Mucosa of stomach (tissue), 1 donor: Measurements from ENCODE around the gene MAP3K13.
"Not testable (repeated sequence)": the region's sequence is repeated elsewhere in the genome, so short reads cannot be mapped to it uniquely, and the experiment has no call there.

Experiments
- H3K27me3 ChIP-seq: one replicate; pipeline ENCODE4 v1.7.0; 2013; ENCODE audit warnings: mild to moderate bottlenecking, low read length; ENCODE audit not compliant: control insufficient read depth, insufficient read depth
- H3K36me3 ChIP-seq: one replicate; pipeline ENCODE4 v1.7.0; 2013; ENCODE audit warnings: low read length; ENCODE audit not compliant: control insufficient read depth, insufficient read depth
- H3K4me1 ChIP-seq: one replicate; pipeline ENCODE4 v1.7.0; 2013; ENCODE audit warnings: mild to moderate bottlenecking, low read length; ENCODE audit not compliant: control insufficient read depth, insufficient read depth
- H3K4me3 ChIP-seq: one replicate; pipeline ENCODE4 v1.7.0; 2013; ENCODE audit warnings: low read length
- H3K9ac ChIP-seq: one replicate; pipeline ENCODE4 v1.7.0; 2013; ENCODE audit warnings: mild to moderate bottlenecking, low read length, moderate library complexity
- H3K9me3 ChIP-seq: one replicate; pipeline ENCODE4 v1.7.0; 2013; ENCODE audit warnings: mild to moderate bottlenecking, low read length, moderate library complexity; ENCODE audit not compliant: control insufficient read depth
- donor health status: Pancreatic carcinoma.

Gene MAP3K13

GRCh38 chr3:185405664-185406063 lies 42.7 kb downstream of the MAP3K13 start:
- Histone ChIP-seq H3K4me3 (no peak overlapping the region), H3K9ac (no peak overlapping the region), H3K36me3 (no peaks in the 10 kb centered on the region)

GRCh38 chr3:185406121-185406620 lies 43.2 kb downstream of the MAP3K13 start:
- Histone ChIP-seq H3K4me1 (peaks cover 7% of the 10 kb centered on the region), H3K4me3 (no peak overlapping the region), H3K9me3 (no peaks in the 10 kb centered on the region), H3K36me3 (no peaks in the 10 kb centered on the region), H3K27me3 (no peaks in the 10 kb centered on the region), H3K9ac (no peak overlapping the region)

More at GRCh38 chr3:185405664-185406063, 42.7 kb downstream of the MAP3K13 start:
- Histone ChIP-seq H3K9me3 (no peaks in the 10 kb centered on the region), H3K4me1 (peaks cover 7% of the 10 kb centered on the region), H3K27me3 (no peaks in the 10 kb centered on the region)

GRCh38 chr3:185409957-185410356 lies 47.0 kb downstream of the MAP3K13 start:
- Histone ChIP-seq H3K27me3 (no peaks in the 10 kb centered on the region), H3K9me3 (no peaks in the 10 kb centered on the region), H3K4me3 (no peak overlapping the region), H3K9ac (no peak overlapping the region), H3K36me3 (no peaks in the 10 kb centered on the region), H3K4me1 (no peaks in the 10 kb centered on the region)

GRCh38 chr3:185411133-185411532 lies 48.2 kb downstream of the MAP3K13 start:
- H3K4me1 ChIP-seq: no peaks in the 10 kb centered on the region

GRCh38 chr3:185416513-185416912 lies 53.6 kb downstream of the MAP3K13 start:
- no peak overlapping the region for H3K4me3 ChIP-seq
- H3K27me3 ChIP-seq: no peaks in the 10 kb centered on the region
- H3K4me1 ChIP-seq: peaks cover 7% of the 10 kb centered on the region
- no peaks in the 10 kb centered on the region for H3K36me3 ChIP-seq
- no peak overlapping the region for H3K9ac ChIP-seq
- no peaks in the 10 kb centered on the region for H3K9me3 ChIP-seq

More at GRCh38 chr3:185411133-185411532, 48.2 kb downstream of the MAP3K13 start:
- Histone ChIP-seq H3K27me3 (no peaks in the 10 kb centered on the region), H3K9ac (no peak overlapping the region), H3K36me3 (no peaks in the 10 kb centered on the region), H3K4me3 (no peak overlapping the region), H3K9me3 (no peaks in the 10 kb centered on the region)

- H3K9ac ChIP-seq, H3K9me3 ChIP-seq: not testable (repeated sequence)
- peaks cover 23% of the 10 kb centered on the region for H3K4me1 ChIP-seq
Measured at GRCh38 chr3:185418561-185418977, 55.6 kb downstream of the MAP3K13 start.

GRCh38 chr3:185420762-185421161 lies 57.8 kb downstream of the MAP3K13 start:
- Histone ChIP-seq H3K4me1 (peaks cover 24% of the 10 kb centered on the region), H3K9me3 (no peaks in the 10 kb centered on the region), H3K36me3 (no peaks in the 10 kb centered on the region), H3K27me3 (no peaks in the 10 kb centered on the region), H3K4me3 (no peak overlapping the region), H3K9ac (no peak overlapping the region)

More at GRCh38 chr3:185418561-185418977, 55.6 kb downstream of the MAP3K13 start:
- H3K36me3 ChIP-seq, H3K27me3 ChIP-seq, H3K4me3 ChIP-seq: not testable (repeated sequence)

- H3K9ac ChIP-seq: no peak overlapping the region
- H3K9me3 ChIP-seq: no peaks in the 10 kb centered on the region
Measured at GRCh38 chr3:185421577-185422232, 58.8 kb downstream of the MAP3K13 start.

GRCh38 chr3:185422677-185423076 lies 59.7 kb downstream of the MAP3K13 start:
- Histone ChIP-seq H3K27me3 (no peaks in the 10 kb centered on the region), H3K4me1 (peaks cover 24% of the 10 kb centered on the region), H3K9me3 (no peaks in the 10 kb centered on the region), H3K36me3 (no peaks in the 10 kb centered on the region), H3K9ac (no peak overlapping the region), H3K4me3 (no peak overlapping the region)

More at GRCh38 chr3:185421577-185422232, 58.8 kb downstream of the MAP3K13 start:
- Histone ChIP-seq H3K4me3 (no peak overlapping the region), H3K36me3 (no peaks in the 10 kb centered on the region), H3K4me1 (peaks cover 24% of the 10 kb centered on the region), H3K27me3 (no peaks in the 10 kb centered on the region)

GRCh38 chr3:185423178-185423577 lies 60.2 kb downstream of the MAP3K13 start:
- H3K36me3 ChIP-seq: no peaks in the 10 kb centered on the region
- no peak overlapping the region for H3K9ac ChIP-seq
- peaks cover 24% of the 10 kb centered on the region for H3K4me1 ChIP-seq
- no peaks in the 10 kb centered on the region for H3K27me3 ChIP-seq
- no peak overlapping the region for H3K4me3 ChIP-seq
- no peaks in the 10 kb centered on the region for H3K9me3 ChIP-seq

- H3K36me3 ChIP-seq: no peaks in the 10 kb centered on the region
- H3K27me3 ChIP-seq: no peaks in the 10 kb centered on the region
- peaks cover 24% of the 10 kb centered on the region for H3K4me1 ChIP-seq
- no peaks in the 10 kb centered on the region for H3K9me3 ChIP-seq
- no peak overlapping the region for H3K9ac ChIP-seq
- H3K4me3 ChIP-seq: no peak overlapping the region
Measured at GRCh38 chr3:185424435-185424834, 61.5 kb downstream of the MAP3K13 start.

- no peaks in the 10 kb centered on the region for H3K36me3 ChIP-seq
- H3K4me1 ChIP-seq: no peaks in the 10 kb centered on the region
- H3K4me3 ChIP-seq: no peak overlapping the region
- no peaks in the 10 kb centered on the region for H3K27me3 ChIP-seq
- no peak overlapping the region for H3K9ac ChIP-seq
- no peaks in the 10 kb centered on the region for H3K9me3 ChIP-seq
Measured at GRCh38 chr3:185430375-185430774, 67.4 kb downstream of the MAP3K13 start.
